Kidney epithelial cell (primary cell): Measurements from ENCODE around the gene SCN5A. TPM values are rescaled to one million over a fixed set of nuclear protein-coding genes. Genes with fewer than 3 reads are reported as not detected.

Source experiments
- DNase-seq: peaks from one replicate; pipeline ENCODE4 v3.0.0-alpha.2; 2010; ENCODE audit warnings: low read depth
- H3K27me3 ChIP-seq: 2 replicates; pipeline ENCODE4 v1.6.0; 2011; ENCODE audit warnings: low read length; ENCODE audit not compliant: control insufficient read depth, insufficient read depth
- H3K36me3 ChIP-seq: 2 replicates; pipeline ENCODE4 v1.5.1; 2011; ENCODE audit warnings: low read length; ENCODE audit not compliant: control insufficient read depth, insufficient read depth
- H3K4me3 ChIP-seq: 2 replicates; pipeline ENCODE4 v1.5.1; 2011; ENCODE audit warnings: low read depth, mild to moderate bottlenecking, control low read depth, low read length
- total RNA-seq: library from RNA; depleted of rRNA; stranded (reverse); fragments of >200 nt; gene quantifications from 2 replicates; pipeline ENCODE4 v1.2.3, GENCODE V29; 2015
- TF ChIP-seq, protein P1 (sequence below): IDR thresholded peaks from 2 replicates; pipeline ENCODE4 v1.5.1; 2011; ENCODE audit warnings: mild to moderate bottlenecking, moderate library complexity, low read length, control low read depth, inconsistent platforms; ENCODE audit not compliant: insufficient read depth, poor library complexity, severe bottlenecking

SCN5A gene
- total RNA-seq, 1 donor from 2014 or later, result 3.8 TPM

GRCh38 chr3:38597502-38598060, 51.9 kb downstream of the SCN5A start:
- TF ChIP-seq, protein P1, sequence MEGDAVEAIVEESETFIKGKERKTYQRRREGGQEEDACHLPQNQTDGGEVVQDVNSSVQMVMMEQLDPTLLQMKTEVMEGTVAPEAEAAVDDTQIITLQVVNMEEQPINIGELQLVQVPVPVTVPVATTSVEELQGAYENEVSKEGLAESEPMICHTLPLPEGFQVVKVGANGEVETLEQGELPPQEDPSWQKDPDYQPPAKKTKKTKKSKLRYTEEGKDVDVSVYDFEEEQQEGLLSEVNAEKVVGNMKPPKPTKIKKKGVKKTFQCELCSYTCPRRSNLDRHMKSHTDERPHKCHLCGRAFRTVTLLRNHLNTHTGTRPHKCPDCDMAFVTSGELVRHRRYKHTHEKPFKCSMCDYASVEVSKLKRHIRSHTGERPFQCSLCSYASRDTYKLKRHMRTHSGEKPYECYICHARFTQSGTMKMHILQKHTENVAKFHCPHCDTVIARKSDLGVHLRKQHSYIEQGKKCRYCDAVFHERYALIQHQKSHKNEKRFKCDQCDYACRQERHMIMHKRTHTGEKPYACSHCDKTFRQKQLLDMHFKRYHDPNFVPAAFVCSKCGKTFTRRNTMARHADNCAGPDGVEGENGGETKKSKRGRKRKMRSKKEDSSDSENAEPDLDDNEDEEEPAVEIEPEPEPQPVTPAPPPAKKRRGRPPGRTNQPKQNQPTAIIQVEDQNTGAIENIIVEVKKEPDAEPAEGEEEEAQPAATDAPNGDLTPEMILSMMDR, result no peak
- Histone ChIP-seq H3K36me3 (no peaks in the 10 kb centered on the region), H3K4me3 (no peak overlapping the region), H3K27me3 (no peaks in the 10 kb centered on the region)
- no peak for DNase-seq

DNA sequence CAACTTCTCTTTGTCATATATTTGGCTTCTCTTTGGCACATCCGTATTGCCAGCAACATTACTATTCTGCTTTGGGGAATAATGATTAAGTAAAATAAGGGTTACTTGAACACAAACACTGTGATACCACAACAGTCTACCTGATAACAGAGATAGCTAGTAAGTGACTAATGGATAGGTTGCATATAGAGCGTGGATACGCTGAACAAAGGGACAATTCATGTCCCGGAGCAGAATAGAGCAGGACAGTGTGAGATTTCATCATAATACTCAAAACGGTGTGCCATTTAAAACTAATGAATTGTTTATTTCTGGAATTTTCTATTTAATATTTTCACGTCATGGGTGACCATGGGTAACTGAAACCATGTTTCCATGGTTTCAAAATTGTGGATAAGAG, 54.1 kb downstream of the SCN5A start:
- Histone ChIP-seq H3K4me3 (no peak overlapping the region), H3K36me3 (no peaks in the 10 kb centered on the region), H3K27me3 (no peaks in the 10 kb centered on the region)
- no peak for DNase-seq
- TF ChIP-seq, protein P1, result no peak

DNA sequence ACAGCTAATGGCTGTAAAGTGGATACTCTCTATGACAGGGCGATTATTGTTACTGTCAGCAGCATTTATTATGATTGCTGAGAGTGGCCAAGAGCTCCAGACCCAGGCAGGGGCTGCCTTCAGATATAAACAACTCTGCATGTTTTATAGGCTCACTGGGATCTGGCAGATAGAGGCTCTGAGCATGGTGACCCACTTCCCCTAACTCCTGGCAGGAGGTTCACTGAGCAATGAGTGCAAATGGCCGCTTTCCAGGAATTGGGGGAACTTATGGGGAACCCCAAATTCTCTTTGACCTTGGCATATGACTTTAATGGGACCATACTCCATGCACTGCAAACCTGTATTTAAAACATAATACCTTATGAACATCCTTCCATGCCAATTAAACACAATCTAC, 59.0 kb downstream of the SCN5A start:
- TF ChIP-seq, protein P1, result no peak
- no peak overlapping the region for H3K4me3 ChIP-seq
- no peaks in the 10 kb centered on the region for H3K27me3 ChIP-seq
- H3K36me3 ChIP-seq, result no peaks in the 10 kb centered on the region
- DNase-seq, result no peak

GRCh38 chr3:38588995-38589937, 60.2 kb downstream of the SCN5A start:
- TF ChIP-seq, protein P1, result no peak
- Histone ChIP-seq H3K4me3 (no peak overlapping the region), H3K36me3 (no peaks in the 10 kb centered on the region), H3K27me3 (no peaks in the 10 kb centered on the region)
- no peak for DNase-seq

DNA sequence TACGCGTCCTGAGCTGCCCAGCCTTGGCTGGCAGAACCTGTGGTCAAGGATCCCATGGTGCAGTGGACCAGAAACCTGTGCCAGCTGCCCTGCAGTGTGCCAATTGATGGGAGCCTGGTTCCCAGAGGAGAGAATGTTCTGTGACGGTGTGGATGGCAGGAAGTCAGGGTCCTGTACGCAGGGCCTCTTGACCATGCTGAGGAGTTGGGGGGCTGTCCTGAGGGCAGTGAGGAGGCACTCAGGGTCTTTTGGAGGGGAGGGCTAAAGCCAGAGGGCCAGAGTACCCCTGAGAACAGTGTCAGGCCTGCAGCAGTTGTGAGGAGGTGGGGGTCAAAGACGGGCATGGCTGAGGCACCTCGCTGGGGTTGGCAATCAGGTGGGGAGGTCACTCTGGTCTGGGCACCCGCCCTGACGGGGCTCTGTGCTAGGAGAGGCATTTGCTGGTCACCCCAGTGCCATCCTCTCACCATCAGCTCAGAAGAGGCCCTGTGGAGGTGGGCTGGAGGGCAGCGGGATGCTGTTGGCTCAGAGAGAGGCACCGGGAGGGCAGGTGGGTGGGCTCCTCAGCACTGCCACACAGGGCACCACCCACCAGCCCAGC, 61.0 kb downstream of the SCN5A start:
- DNase-seq, result no peak
- TF ChIP-seq, protein P1, result no peak

More for the DNA sequence above, 61.0 kb downstream of the SCN5A start:
- no peaks in the 10 kb centered on the region for H3K36me3 ChIP-seq
- no peak overlapping the region for H3K4me3 ChIP-seq
- H3K27me3 ChIP-seq, result no peaks in the 10 kb centered on the region
